Erythroblast (primary cell): Measurements from ENCODE around the gene LRCOL1.
A peak's percentile ranks its signal among the peaks of the same experiment; 100 is the strongest.

Experiments used
- DNase-seq, 2 experiments: peaks; one replicate each; lab custom pipeline; 2025; lab: John Stamatoyannopoulos, UW
- GATA1 ChIP-seq: IDR thresholded peaks from 2 replicates; pipeline ENCODE4 v1.6.1; 2011; ENCODE audit warnings: low read depth, mild to moderate bottlenecking, control low read depth, low read length, moderate library complexity
- POLR2A ChIP-seq: IDR thresholded peaks from 2 replicates; pipeline ENCODE4 v1.6.1; 2011; ENCODE audit warnings: mild to moderate bottlenecking, low read length

LRCOL1 gene

GRCh38 chr12:132642846-132643835 is 32.8 kb upstream of the LRCOL1 start:
- no peak for DNase-seq
- TF ChIP-seq POLR2A: no peak

- TF ChIP-seq POLR2A: no peak
- TF ChIP-seq GATA1: no peak
- no peak for DNase-seq
These were observed 31.6 kb upstream of the LRCOL1 start for GRCh38 chr12:132641811-132642650.

- TF ChIP-seq POLR2A (no peak), GATA1 (no peak)
These were observed 30.6 kb upstream of the LRCOL1 start for GRCh38 chr12:132640936-132641335.

GRCh38 chr12:132639956-132640520 is 29.7 kb upstream of the LRCOL1 start:
- no peak for DNase-seq
- TF ChIP-seq GATA1 (no peak), POLR2A (no peak)

More at GRCh38 chr12:132640936-132641335, 30.6 kb upstream of the LRCOL1 start:
- no peak for DNase-seq

GRCh38 chr12:132638541-132639408 is 28.4 kb upstream of the LRCOL1 start:
- TF ChIP-seq POLR2A (no peak), GATA1 (no peak)
- peak; percentile 16 to 34 for DNase-seq

GRCh38 chr12:132637811-132638210 is 27.4 kb upstream of the LRCOL1 start:
- DNase-seq: no peak
- TF ChIP-seq GATA1 (no peak), POLR2A (no peak)

- DNase-seq: no peak
These were observed 24.9 kb upstream of the LRCOL1 start for GRCh38 chr12:132635076-132635955.

GRCh38 chr12:132634411-132634990 is 24.1 kb upstream of the LRCOL1 start:
- TF ChIP-seq GATA1: no peak
- TF ChIP-seq POLR2A: no peak
- no peak for DNase-seq

More at GRCh38 chr12:132635076-132635955, 24.9 kb upstream of the LRCOL1 start:
- TF ChIP-seq POLR2A: no peak
- TF ChIP-seq GATA1: no peak

GRCh38 chr12:132633901-132634300 is 23.5 kb upstream of the LRCOL1 start:
- no peak for TF ChIP-seq POLR2A
- TF ChIP-seq GATA1: no peak

GRCh38 chr12:132633398-132633797 is 23.0 kb upstream of the LRCOL1 start:
- TF ChIP-seq POLR2A (no peak), GATA1 (no peak)

More at GRCh38 chr12:132633901-132634300, 23.5 kb upstream of the LRCOL1 start:
- DNase-seq: no peak

GRCh38 chr12:132632521-132633228 is 22.3 kb upstream of the LRCOL1 start:
- no peak for DNase-seq
- TF ChIP-seq GATA1 (no peak), POLR2A (no peak)

More at GRCh38 chr12:132633398-132633797, 23.0 kb upstream of the LRCOL1 start:
- no peak for DNase-seq

GRCh38 chr12:132631666-132632065 is 21.3 kb upstream of the LRCOL1 start:
- TF ChIP-seq POLR2A (no peak), GATA1 (no peak)
- DNase-seq: no peak
